Chondrocyte (in vitro differentiated cells): ENCODE measurements around the gene FAM98A. TPM values are rescaled to one million over a fixed set of nuclear protein-coding genes. Genes with fewer than 3 reads are reported as not detected.

Source experiments
- DNase-seq: peaks from one replicate; pipeline ENCODE4 v3.0.0; 2021; ENCODE audit warnings: mixed read lengths, low spot score
- H3K27ac Mint-ChIP-seq: one replicate; pipeline ENCODE4 v1.8.0; 2021; ENCODE audit warnings: mild to moderate bottlenecking, moderate library complexity, mixed read lengths; ENCODE audit not compliant: unreplicated experiment
- H3K27me3 Mint-ChIP-seq: 2 replicates; pipeline ENCODE4 v1.8.0; 2021; ENCODE audit warnings: low read depth, mixed read lengths
- H3K36me3 Mint-ChIP-seq: 2 replicates; pipeline ENCODE4 v1.8.0; 2021; ENCODE audit warnings: low read depth, mixed read lengths
- H3K4me1 Mint-ChIP-seq: 2 replicates; pipeline ENCODE4 v1.8.0; 2021; ENCODE audit warnings: low read depth, mild to moderate bottlenecking, mixed read lengths
- H3K4me3 Mint-ChIP-seq: one replicate; pipeline ENCODE4 v1.8.0; 2021; ENCODE audit warnings: mild to moderate bottlenecking, moderate library complexity, mixed read lengths; ENCODE audit not compliant: unreplicated experiment
- H3K9me3 Mint-ChIP-seq: 2 replicates; pipeline ENCODE4 v1.8.0; 2021; ENCODE audit warnings: low read depth, mixed read lengths
- CTCF ChIP-seq: fragments of 200-600 bp; sonication (generic); IDR thresholded peaks from 2 replicates; pipeline ENCODE4 v1.5.0; 2021; ENCODE audit warnings: antibody characterized with exemption, mild to moderate bottlenecking, moderate library complexity
- total RNA-seq: library from RNA; stranded (reverse); gene quantifications from 3 replicates; pipeline ENCODE4 v1.2.1, GENCODE V29; 2021

The FAM98A gene
- total RNA-seq, 1 donor from 2014 or later = 95.2 TPM

GRCh38 chr2:33588232-33588631 lies 10.9 kb downstream of the FAM98A start:
- Mint-ChIP-seq H3K4me1 (peaks cover 53% of the 10 kb centered on the region), H3K4me3 (no peak overlapping the region), H3K9me3 (no peaks in the 10 kb centered on the region), H3K27me3 (no peaks in the 10 kb centered on the region), H3K36me3 (peaks cover 41% of the 10 kb centered on the region), H3K27ac (peak overlapping the region; percentile 17)
- DNase-seq = no peak
- TF ChIP-seq CTCF = no peak

- no peak overlapping the region for H3K27ac Mint-ChIP-seq
- TF ChIP-seq CTCF = no peak
- H3K27me3 Mint-ChIP-seq = no peaks in the 10 kb centered on the region
- H3K36me3 Mint-ChIP-seq = peaks cover 35% of the 10 kb centered on the region
- no peak for DNase-seq
- no peak overlapping the region for H3K4me3 Mint-ChIP-seq
- peaks cover 48% of the 10 kb centered on the region for H3K4me1 Mint-ChIP-seq
- no peaks in the 10 kb centered on the region for H3K9me3 Mint-ChIP-seq
Measured at GRCh38 chr2:33586766-33587165, 12.3 kb downstream of the FAM98A start.

- no peaks in the 10 kb centered on the region for H3K27me3 Mint-ChIP-seq
- H3K9me3 Mint-ChIP-seq = no peaks in the 10 kb centered on the region
- TF ChIP-seq CTCF = peak; percentile 97
- DNase-seq = no peak
- peaks cover 30% of the 10 kb centered on the region for H3K4me1 Mint-ChIP-seq
- H3K4me3 Mint-ChIP-seq = no peak overlapping the region
- H3K36me3 Mint-ChIP-seq = peaks cover 26% of the 10 kb centered on the region
- H3K27ac Mint-ChIP-seq = no peak overlapping the region
Measured at GRCh38 chr2:33583194-33583938, 15.7 kb downstream of the FAM98A start.

GRCh38 chr2:33581872-33582271 lies 17.2 kb downstream of the FAM98A start:
- no peak for DNase-seq
- Mint-ChIP-seq H3K9me3 (no peaks in the 10 kb centered on the region), H3K4me1 (peaks cover 28% of the 10 kb centered on the region), H3K27ac (no peak overlapping the region), H3K36me3 (peaks cover 20% of the 10 kb centered on the region), H3K4me3 (no peak overlapping the region), H3K27me3 (no peaks in the 10 kb centered on the region)
- no peak for TF ChIP-seq CTCF

- no peak overlapping the region for H3K4me3 Mint-ChIP-seq
- H3K27ac Mint-ChIP-seq = no peak overlapping the region
- no peaks in the 10 kb centered on the region for H3K9me3 Mint-ChIP-seq
- H3K27me3 Mint-ChIP-seq = no peaks in the 10 kb centered on the region
- peaks cover 21% of the 10 kb centered on the region for H3K4me1 Mint-ChIP-seq
- DNase-seq = no peak
- H3K36me3 Mint-ChIP-seq = peaks cover 4% of the 10 kb centered on the region
- TF ChIP-seq CTCF = no peak
Measured at GRCh38 chr2:33579227-33579626, 19.9 kb downstream of the FAM98A start.
